Nephron progenitor cell (in vitro differentiated cells): Measurements from ENCODE around the gene SNX22.

Experiments used
- DNase-seq: peaks from one replicate; pipeline ENCODE4 v3.0.0; 2021
- H3K27ac Mint-ChIP-seq: 2 replicates; pipeline ENCODE4 v1.8.0; 2021; ENCODE audit warnings: mild to moderate bottlenecking, moderate library complexity, mixed read lengths
- H3K27me3 Mint-ChIP-seq: 2 replicates; pipeline ENCODE4 v1.8.0; 2021; ENCODE audit warnings: mild to moderate bottlenecking, low read depth, mixed read lengths; ENCODE audit not compliant: poor library complexity
- H3K36me3 Mint-ChIP-seq: 2 replicates; pipeline ENCODE4 v1.8.0; 2021; ENCODE audit warnings: low read depth, mixed read lengths
- H3K4me1 Mint-ChIP-seq: 2 replicates; pipeline ENCODE4 v1.8.0; 2021; ENCODE audit warnings: mixed read lengths
- H3K4me3 Mint-ChIP-seq: 2 replicates; pipeline ENCODE4 v1.8.0; 2021; ENCODE audit warnings: mild to moderate bottlenecking, moderate library complexity, mixed read lengths
- H3K9me3 Mint-ChIP-seq: 2 replicates; pipeline ENCODE4 v1.8.0; 2021; ENCODE audit warnings: mild to moderate bottlenecking, moderate library complexity, mixed read lengths
- TF ChIP-seq, protein P1 (sequence below): fragments of 200-600 bp; sonication (generic); IDR thresholded peaks from 2 replicates; pipeline ENCODE4 v1.5.0; 2021; ENCODE audit warnings: antibody characterized with exemption

Gene SNX22

DNA sequence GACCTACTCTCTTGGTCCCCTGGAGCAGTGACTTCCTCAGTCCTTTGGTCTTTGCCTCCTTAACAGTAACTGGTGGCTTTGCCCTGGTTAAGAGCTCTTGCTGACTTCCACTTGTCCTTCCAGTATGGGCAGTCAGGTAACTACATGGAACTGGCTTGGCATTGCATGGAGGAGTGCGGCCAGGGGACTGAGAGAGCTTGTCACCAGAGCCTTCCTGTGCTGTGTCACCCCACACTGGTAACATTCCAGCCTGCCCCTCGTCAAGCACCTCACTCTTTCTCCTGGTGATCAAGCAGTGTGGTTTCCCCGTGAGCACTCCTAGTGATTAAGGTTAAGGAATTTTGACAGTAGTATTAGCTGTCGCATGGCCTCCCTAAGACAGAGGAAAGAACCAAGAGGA, 19.3 kb upstream of the SNX22 start:
- no peaks in the 10 kb centered on the region for H3K27me3 Mint-ChIP-seq
- peaks cover 8% of the 10 kb centered on the region for H3K4me1 Mint-ChIP-seq
- H3K27ac Mint-ChIP-seq = peak overlapping the region; percentile 11
- no peak overlapping the region for H3K4me3 Mint-ChIP-seq
- peaks cover 82% of the 10 kb centered on the region for H3K36me3 Mint-ChIP-seq
- TF ChIP-seq, protein P1, sequence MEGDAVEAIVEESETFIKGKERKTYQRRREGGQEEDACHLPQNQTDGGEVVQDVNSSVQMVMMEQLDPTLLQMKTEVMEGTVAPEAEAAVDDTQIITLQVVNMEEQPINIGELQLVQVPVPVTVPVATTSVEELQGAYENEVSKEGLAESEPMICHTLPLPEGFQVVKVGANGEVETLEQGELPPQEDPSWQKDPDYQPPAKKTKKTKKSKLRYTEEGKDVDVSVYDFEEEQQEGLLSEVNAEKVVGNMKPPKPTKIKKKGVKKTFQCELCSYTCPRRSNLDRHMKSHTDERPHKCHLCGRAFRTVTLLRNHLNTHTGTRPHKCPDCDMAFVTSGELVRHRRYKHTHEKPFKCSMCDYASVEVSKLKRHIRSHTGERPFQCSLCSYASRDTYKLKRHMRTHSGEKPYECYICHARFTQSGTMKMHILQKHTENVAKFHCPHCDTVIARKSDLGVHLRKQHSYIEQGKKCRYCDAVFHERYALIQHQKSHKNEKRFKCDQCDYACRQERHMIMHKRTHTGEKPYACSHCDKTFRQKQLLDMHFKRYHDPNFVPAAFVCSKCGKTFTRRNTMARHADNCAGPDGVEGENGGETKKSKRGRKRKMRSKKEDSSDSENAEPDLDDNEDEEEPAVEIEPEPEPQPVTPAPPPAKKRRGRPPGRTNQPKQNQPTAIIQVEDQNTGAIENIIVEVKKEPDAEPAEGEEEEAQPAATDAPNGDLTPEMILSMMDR = no peak
- H3K9me3 Mint-ChIP-seq = no peaks in the 10 kb centered on the region
- DNase-seq = no peak

DNA sequence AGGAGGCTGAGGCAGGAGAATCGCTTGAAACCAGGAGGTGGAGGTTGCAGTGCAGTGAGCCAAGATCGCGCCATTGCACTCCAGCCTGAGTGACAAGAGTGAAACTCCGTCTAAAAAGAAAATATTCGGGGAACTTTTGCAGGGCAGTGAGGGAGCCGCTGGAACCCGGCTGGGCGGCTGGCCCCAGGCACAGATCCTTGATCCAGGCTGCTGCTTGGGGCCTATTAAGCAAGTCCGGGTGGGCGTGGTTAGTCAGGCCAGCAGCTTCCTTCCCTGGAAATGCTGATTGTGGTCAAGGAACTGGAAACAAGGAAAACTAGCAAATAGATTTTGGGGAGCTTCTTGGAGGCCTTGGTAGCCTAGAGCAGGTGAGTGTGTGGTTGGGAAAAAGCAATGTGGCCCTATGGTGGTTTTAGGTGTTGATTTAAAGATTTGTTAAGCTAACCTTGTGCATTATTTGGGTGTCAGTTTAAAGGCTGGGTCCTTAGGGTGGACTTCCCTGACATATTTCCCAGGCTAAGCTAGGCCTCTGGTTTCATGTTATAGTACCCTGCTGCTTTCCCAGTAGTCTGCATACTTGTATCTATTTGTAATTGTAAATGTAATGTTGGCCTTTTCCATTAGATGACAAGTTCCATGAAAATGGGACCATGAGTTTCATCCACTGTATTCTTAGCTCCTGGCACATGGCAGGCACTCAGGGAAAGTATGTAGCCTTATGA, 17.7 kb upstream of the SNX22 start:
- TF ChIP-seq, protein P1 = no peak
- no peak overlapping the region for H3K4me3 Mint-ChIP-seq

DNA sequence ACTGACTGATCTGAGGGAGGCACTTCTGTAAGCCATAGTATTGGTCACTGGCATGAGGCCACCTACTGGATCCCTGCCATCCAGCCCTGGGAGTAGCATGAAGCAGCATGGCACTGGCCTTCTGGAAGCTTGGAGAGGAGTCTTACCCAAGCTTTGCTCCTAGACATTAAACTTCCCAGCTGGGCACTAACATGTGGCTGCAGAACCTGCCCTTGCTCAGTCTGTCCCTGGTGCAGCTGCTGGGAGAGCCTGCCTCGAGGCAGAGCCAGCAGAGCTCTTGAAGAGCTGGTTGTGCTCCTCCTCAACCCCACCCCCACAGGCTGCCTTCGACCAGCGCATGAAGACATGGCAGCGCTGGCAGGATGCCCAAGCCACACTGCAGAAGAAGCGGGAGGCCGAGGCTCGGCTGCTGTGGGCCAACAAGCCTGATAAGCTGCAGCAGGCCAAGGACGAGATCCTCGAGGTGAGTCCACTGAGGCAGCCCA, 17.1 kb upstream of the SNX22 start:
- Mint-ChIP-seq H3K27ac (no peak overlapping the region), H3K27me3 (no peaks in the 10 kb centered on the region), H3K36me3 (peaks cover 72% of the 10 kb centered on the region), H3K4me1 (no peaks in the 10 kb centered on the region), H3K9me3 (no peaks in the 10 kb centered on the region), H3K4me3 (no peak overlapping the region)
- TF ChIP-seq, protein P1 = no peak
- DNase-seq = no peak

More for the DNA sequence above, 17.7 kb upstream of the SNX22 start:
- no peak for DNase-seq
- Mint-ChIP-seq H3K4me1 (no peaks in the 10 kb centered on the region), H3K27ac (no peak overlapping the region), H3K27me3 (no peaks in the 10 kb centered on the region), H3K9me3 (no peaks in the 10 kb centered on the region), H3K36me3 (peaks cover 72% of the 10 kb centered on the region)

DNA sequence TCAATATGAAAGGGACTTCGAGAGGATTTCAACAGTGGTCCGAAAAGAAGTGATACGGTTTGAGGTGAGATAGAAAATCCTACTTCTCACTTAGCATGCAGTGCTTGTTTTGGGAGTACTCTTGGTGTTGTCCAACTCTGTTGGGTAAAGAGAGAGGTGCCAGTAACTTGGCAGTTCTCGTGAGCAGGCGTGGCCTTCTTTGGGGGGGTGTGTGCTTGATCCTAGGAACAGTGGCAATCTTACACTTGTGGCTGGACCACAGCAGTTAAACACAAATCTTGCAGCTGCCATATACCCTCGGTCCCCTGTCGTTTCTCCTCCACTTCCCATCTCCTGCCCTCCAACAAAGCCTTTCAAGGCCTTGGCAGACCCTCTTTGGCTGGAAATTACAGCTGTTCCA, 15.2 kb upstream of the SNX22 start:
- H3K36me3 Mint-ChIP-seq = peaks cover 65% of the 10 kb centered on the region
- no peaks in the 10 kb centered on the region for H3K27me3 Mint-ChIP-seq
- H3K4me1 Mint-ChIP-seq = no peaks in the 10 kb centered on the region
- TF ChIP-seq, protein P1 = no peak
- H3K4me3 Mint-ChIP-seq = no peak overlapping the region
- no peaks in the 10 kb centered on the region for H3K9me3 Mint-ChIP-seq
- no peak overlapping the region for H3K27ac Mint-ChIP-seq
- no peak for DNase-seq

DNA sequence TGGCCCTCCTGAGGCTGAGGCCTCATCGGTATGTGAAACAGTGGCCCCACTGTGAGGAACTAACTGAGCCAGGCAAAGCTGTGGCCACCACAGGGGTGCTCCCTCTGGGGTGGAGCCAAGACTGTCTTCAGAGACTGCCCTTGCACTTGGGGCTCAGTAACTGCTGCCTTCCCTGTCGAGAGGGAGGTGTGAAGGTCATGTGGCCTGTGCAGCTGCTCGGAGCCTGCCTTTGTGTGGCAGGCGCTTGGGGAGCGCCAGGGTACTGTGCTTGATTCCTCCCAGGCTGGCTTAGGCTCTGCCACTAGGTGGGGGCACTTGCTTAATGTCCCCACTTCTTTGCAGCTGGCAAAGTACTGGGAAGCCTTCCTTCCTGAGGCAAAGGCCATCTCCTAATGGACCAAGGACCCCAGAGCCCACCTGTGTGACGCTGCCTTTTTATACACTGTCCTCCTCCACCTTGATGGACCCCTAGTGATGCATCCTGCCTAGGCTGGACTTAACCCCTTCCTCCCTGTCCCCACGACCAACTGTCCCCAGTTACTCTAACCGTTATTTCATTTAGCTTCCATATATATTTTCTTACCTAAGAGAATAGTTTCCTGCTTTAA, 14.2 kb upstream of the SNX22 start:
- Mint-ChIP-seq H3K27me3 (no peaks in the 10 kb centered on the region), H3K36me3 (peaks cover 55% of the 10 kb centered on the region), H3K4me3 (no peak overlapping the region), H3K9me3 (no peaks in the 10 kb centered on the region), H3K27ac (no peak overlapping the region), H3K4me1 (no peaks in the 10 kb centered on the region)
- TF ChIP-seq, protein P1 = no peak
- DNase-seq = no peak
